SHP77 treated with DMSO at 0.1 percent for 48 hours (cell line): Measurements from ENCODE around the gene PMVK.

Experiments
- DNase-seq: peaks from one replicate; lab custom pipeline; 2025; lab: John Stamatoyannopoulos, UW

The PMVK gene

DNA sequence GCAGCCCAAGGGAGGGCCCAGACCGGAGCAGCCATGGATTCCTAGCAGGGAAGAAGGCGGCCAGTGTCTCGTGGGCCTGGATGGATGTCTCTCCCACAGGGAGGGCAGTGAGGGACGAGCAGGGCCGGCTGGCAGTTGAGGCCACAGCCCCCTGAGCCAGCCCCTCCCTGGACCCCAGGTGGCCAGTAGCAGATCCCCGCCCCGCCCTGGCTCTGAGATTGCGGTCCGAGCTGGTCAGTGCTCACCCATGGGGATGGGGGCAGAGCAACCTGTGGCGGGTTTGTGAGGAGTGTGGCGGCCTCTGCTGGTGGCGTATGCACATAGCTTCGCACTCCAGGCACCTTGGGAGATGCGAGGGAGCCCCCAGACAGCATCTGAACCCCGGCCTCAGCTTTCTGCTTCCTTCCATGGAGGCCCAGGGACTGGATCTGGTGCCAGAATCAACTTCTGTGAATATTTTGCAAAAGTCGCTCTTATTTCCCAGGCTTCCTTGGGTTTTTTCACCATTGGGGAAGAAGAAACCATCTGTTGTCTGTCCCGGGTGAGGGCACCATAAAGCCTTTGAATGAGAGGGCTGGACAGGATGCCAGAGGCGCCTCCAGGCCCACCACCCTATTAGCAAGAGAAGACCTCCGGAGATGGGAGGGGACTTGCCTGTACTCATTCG lies 58.0 kb downstream of the PMVK start:
- DNase-seq, result peak; percentile 82

DNA sequence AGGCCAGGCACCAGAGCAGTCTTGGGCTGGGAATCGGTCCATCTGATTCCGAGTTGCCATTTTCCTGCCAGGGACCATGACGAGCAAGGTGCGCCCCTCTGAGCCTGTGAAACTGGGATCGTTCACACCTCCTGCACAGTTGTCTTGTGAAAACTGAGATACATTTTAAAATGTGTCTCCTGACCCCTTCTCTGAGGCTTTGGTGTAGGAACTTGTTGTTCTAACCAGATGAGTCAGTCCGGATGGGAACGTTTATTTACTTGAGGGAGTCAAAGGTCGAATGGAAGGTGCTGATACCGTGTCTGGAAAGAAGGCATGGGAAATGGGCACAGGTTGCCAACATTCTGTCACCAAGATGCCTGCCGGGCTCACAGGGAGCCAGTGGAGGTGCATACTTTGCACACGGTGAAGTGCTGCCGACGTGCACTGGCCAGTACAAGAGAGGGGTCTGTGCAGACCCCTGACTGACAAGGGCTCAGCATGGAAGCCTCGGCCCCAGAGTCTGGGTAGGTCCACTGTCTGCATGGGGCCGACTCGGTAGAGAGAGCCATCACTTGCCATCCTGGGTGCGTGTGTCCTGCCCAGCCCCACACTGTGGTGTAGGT lies 59.0 kb downstream of the PMVK start:
- DNase-seq, result no peak

DNA sequence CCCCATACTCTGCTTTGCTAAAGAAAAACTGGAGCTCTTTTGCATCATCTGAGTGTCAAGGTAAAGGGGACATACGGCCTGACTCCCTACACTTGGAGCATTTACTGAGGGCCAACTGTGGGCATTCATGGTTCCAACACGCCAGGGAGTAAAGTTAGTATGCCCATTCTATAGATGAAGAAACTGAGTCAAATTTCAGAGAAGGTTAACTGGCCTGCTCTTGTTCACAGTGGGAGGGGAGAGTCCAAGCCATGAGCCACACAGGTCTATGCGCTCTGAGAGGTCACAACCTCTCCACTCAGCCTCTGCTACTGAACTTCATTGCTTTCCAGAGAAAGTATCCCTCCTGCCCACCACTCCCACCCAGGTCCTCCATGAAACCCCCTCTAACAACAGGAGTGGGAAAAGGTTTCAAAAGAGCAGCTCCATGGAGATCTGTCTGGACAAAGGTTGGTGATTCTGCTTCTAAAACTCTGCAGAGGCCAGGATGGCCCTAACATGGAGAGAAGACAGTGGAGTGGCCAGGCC lies 59.6 kb downstream of the PMVK start:
- no peak for DNase-seq
